Measurements from ENCODE around the gene BACH2.

The BACH2 gene

DNA sequence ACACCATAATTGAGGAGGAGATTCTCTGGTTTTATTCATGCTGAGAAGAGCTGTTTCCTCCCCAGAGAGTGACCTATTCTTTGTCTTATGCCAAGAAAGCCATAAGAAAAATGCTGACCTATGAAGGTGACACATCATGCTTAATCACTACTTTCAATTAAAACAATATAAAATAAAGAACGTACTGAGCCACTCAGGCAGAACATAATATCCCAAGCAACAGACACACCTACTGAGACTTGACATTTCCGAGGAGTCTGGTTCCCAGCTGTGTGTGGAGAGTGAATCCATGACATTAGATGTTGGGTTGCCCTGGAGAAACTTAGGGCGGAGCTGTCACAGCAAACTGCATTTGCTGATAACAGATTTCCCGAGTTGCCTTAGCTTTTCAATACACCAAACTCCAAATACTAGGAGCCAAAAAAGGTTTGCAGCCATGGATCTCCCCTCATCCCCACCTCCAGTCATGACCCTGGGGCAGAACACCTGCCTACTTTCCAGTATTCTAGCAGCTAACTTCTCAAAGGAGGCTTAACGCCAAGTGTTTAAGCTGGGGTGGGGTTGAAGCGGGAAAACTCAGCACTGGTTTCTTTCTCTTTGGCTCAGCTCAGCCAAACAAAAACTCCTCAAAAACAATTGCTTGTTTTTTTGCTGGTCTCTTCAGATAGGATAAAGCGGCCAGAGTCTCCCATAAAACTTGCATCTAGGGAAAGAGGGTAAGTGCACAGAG is 92.2 kb downstream of the BACH2 start:
- DNase-seq: no peak

DNA sequence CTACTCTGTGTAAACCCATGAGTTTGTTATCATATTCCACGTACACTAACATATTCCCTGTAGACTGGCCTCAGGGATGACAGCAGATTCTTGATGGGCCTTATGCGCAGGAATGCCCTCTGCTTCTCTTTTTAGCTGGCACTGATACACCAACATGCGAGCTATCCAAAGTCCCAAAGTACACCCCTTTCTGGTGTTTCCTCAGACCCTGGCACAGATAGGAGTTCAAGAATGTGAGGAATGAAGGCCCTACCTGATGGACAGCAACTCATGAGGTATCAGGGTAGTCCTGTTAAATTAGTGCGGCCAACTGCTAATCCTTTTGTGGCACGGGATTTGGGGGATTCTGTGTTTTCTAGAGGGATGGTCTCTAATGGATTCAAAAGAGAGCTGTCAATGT is 93.0 kb downstream of the BACH2 start:
- DNase-seq: no peak

DNA sequence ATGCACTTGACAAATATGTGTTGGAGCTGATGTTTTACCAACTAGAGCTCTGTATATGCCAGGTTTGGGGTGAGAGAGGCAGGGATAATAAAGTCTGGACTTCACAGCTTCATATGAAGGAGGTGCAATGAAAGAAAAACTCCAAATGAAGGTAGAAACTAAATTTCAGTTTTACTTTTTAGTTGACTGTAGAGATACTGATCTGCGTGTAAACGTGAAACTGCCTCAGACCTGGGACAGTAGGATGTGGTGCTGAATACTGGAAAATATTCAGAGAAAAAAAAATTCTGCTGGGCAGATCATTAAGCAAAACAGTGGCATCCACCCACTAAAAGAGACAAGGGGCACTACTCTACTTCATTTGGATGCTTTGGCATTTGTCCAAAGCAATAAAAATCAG is 94.5 kb downstream of the BACH2 start:
- DNase-seq: no peak

DNA sequence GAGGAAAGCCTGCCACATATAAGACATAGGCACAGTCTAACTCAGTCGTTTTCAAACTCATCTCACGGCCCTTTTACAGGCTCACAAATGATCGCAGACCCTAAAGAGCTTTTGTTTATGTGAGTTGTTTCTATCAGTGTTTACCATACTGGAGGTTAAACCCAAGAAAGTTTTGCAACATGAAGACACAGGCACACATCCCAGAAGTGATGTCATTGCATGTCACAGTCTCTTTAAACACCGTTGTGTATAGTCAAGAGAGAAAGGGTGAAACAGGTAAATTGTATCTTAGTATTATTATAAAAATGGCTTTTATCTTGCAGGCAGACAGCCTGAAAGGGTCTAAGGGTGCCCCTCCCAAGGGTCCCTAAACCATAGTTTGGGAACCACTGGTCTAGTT is 96.7 kb downstream of the BACH2 start:
- no peak for DNase-seq

DNA sequence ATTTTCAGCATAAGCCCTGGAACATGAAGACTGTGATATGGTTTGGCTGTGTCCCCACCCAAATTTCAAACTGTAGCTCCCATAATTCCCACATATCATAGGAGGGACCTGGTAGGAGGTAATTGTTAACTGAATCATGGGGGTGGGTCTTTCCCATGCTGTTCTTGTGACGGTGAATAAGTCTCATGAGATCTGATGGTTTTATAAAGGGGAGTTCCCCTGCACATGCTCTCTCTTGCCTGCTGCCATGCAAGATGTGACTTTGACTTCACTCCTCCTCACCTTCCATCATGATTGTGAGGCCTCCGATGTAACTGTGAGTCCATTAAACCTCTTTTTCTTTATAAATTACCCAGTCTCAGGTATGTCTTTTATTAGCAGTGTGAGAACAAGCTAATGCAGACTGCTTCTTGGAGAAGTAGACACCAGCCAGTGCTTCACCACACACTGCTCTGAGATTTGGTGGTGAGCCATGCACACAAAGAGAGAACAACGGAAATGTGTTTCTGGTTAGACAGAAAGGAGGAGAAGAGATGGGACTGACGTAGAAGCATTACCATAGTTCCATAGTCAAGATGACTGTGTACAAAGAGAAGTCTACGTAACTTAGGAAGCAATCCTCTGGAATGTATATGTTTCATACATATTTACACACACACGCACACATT is 97.8 kb downstream of the BACH2 start:
- no peak for DNase-seq

DNA sequence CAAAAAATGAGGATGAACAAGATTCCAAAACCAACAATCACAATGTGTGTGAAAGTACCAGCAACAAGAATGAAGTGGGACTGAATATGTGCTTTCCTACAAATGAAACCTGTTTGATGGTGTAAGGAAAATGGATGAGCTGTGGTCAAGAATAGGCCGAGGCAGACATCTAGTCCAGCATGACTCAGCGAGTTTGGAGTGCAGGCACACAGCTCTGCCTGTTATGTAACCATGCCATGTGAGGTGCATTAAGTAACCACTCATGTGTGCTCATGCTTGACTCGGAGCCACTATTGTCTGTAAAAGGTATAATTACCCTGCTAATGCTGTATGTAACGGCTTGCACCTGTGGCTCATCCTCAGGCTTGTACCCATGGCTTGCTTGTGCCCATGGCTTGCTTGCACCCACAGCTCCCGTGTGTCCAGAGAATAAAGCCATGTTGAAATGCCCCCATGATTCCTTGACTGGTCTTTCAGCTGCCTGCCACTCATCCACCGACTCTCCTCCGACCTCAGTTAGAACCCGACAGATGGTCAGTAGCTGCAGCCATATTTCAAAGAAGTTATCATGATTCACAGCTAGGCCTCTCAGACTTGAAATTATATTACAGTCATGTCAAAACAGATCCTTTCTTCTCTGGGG is 98.7 kb downstream of the BACH2 start:
- DNase-seq: no peak

DNA sequence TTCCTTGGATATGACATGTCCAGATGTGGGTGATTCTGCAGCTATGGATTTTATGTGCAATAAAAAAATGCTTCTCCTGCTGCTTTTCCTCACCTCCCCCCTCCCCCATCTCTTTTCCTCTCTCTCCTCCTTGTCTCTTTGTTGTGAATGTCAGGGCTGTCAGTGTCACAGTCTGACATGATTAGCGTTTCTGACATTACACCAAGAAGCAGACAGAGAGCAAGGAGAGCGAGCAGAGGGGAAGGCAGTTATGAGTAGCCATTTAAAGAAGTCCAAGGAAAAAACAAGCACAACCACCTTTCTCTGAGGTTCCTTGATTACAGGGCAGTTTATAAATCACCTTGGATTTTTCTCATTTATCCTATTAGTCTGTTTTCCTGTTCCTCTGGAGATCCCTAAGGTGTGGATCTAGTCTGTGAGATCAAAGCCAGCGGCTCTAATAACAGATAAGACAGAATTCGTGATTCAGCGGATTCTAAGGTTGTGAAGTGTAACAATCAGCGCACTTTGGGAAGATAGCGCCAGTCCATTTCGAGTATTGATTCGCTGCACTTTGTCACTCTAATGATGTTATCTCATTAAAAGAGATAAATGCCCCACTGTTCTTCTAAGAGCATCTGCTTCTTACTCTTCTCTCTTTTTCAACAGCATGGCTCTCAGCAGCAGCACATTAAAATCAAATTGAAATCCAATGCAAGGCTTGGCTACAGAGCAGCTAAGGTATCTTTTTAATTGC is 101.4 kb downstream of the BACH2 start:
- no peak for DNase-seq

DNA sequence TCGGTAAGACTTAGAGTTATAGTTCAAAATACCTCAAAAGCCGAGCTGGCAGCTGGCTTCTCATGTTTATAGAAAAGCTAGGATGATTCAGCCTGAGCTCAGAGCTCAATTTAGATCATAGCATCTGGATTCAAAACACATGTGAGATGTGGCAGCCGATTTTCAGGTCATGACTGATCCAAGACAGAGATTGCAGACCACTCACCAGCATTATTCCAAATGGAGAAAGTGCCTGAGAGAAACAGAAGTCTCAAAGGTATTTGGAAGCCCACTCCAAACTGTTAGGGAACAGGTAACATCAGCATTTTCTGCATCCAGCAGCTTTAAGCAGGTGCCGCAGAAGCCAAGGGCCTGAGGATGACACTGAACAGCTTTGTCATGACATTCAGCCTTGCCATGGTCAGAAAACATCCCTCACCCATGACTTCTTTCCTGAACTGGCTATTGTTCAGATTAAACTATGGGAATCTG is 102.2 kb downstream of the BACH2 start:
- DNase-seq: no peak

DNA sequence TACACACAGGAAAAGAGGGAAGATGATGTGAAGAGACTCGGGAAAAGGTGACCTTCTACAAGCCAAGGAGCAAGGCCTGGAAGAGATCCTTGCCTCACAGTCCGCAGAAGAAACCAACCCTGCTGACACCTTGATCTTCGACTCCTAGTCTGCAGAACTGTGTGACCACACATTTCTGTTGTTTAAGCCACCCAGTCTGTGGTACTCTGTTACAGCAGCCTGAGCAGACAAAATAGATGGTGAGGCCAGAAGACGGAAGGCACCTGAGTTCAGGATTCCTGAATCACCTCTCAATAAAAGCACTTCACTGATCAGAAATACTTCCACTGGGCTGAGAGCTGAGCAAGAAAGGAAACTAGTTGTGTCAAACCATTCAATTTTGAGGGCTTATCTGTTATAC is 103.3 kb downstream of the BACH2 start:
- DNase-seq: no peak

DNA sequence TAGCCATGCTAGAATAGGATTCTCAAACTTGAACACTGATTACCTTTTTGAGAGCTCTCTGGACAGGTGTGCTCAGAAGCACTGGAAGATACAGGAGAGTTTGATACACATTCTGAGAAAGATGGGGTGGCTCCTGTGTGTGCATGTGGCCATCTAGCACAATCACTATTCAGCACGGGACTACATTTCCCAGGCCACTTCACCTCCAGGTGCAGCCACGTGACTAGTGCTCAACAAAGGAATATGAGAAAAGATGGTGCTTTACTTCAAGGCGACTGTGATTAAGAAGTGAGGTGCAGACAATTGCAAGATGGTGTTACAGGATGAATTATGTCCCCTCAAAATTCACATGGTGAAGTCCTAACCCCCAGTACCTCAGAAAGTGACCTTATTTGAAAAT is 103.8 kb downstream of the BACH2 start:
- no peak for DNase-seq

DNA sequence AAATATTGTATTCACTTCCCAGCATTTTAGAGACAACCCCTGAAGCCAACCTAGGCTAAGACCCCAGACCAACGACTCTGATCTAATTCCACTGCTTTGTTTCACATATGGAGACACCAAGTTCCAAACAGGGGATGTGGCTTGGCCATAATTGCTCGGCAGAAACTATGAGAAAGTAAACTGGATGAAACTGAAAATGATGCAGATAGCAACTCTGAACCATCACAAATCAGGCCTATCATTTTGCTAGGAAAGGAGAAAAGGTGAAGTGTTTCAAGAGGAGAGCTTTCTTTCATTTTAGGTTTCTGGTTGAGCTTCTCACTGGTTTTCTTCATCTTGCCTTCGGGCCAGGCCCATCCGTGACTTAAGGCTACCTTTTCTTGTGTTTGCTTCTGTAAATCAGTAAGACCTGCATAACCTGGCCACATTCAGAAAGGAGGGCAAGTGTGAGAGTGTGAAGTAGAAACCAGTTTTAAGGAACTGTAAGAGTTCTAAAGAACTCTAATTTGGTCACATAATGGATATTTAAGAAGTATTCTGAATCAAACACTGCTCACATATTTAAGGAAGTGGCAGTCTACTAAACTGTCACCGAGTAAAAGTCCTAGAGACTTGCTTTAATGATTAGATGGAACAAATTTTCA is 105.8 kb downstream of the BACH2 start:
- no peak for DNase-seq

DNA sequence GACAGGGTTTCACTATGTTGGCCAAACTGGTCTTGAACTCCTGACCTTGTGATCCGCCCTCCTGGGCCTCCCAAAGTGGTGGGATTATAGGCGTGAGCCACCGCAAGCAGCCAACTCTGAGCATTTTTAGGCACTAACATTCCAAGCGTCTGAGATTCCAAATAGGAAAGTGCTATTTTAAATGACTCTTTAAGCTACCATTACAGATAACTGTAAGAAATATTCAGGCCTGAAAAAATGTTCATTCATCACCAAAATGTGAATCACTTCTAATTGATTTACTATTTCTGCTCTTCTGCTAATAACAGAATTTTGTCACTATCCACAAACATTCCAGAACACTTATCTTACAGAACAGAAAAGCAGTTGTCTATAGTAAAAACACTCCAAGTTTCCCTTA is 106.5 kb downstream of the BACH2 start:
- DNase-seq: no peak

DNA sequence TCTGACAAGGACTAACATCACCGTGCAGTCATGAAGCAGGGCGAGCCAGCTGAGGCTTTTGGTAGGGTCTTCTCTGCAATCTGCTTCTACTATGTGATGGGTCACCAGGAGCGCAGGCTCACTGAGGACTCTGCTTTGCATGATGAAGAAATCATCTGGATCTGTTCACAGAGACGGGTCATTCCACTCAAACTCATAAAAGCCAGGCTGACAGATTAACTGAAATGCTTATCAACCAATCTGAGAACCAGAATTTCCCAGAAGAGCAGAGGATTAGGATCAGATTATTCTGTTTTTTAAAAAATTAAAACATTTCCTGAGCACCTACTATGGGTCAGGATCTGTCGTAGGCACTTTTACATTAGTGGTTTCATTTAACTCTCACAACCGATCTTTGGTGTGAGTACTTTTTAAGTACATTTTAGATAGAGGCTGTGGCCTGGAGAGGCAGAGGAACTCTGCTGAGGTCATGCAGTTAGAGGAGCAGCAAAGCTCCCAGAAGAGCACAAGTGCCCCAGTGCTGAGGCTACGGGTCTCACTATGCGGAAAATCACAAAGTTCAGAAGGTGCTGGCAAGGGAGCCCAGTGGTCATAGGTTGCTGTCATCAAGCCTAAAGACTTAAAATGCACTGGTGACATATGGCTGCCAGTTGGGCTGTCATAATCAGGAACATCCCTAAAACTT is 109.1 kb downstream of the BACH2 start:
- no peak for DNase-seq

DNA sequence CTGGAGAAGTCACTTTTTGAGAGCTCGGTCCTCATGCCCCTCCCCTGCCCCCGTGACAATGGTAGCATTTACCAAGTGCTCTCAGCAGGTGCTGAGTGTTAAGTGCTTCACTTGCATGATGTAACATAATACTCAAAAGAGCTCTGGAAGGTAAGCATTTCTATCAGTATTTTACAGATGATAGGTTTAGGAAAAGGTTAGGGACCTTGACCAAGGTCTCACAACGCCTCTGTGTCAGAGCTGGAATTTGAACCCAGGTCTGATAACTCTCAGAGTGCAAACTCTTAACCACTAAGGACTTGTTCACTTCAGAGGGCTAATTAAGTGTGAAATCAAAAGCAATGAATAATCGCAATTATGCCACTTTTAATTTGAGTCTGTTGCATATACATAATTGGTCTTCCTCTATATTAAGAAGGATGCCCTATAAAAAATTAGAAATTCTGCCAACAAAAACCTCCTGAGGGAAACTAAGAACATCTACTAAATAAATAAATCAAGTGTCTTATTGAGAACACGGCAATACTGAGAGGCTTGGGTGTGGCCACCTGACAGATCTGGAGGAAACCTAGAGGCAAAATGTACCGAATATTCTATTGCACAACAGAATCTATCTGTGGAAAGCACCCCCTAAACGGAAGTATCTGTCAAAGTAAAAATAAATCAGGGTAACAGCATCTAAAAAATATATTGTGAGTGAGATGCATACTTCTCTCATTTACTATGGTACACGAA is 109.8 kb downstream of the BACH2 start:
- no peak for DNase-seq

DNA sequence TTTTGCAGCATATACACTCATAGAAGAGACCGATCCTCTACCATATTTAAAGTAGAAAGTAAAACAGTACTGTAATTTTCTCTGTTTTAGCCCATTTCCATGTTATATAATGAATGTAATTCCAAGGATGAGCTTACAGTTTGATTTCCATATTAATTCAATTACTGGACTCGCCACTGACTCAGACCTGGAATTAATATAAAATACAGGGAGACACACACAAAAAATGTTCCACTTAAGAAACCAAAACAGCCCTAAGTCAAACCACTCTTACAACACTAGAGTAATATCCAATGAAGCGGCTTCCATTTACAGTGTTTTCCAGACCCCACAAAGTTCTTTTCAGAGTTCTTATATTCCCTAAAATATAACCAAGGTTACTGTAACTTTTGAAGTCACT is 110.6 kb downstream of the BACH2 start:
- no peak for DNase-seq

DNA sequence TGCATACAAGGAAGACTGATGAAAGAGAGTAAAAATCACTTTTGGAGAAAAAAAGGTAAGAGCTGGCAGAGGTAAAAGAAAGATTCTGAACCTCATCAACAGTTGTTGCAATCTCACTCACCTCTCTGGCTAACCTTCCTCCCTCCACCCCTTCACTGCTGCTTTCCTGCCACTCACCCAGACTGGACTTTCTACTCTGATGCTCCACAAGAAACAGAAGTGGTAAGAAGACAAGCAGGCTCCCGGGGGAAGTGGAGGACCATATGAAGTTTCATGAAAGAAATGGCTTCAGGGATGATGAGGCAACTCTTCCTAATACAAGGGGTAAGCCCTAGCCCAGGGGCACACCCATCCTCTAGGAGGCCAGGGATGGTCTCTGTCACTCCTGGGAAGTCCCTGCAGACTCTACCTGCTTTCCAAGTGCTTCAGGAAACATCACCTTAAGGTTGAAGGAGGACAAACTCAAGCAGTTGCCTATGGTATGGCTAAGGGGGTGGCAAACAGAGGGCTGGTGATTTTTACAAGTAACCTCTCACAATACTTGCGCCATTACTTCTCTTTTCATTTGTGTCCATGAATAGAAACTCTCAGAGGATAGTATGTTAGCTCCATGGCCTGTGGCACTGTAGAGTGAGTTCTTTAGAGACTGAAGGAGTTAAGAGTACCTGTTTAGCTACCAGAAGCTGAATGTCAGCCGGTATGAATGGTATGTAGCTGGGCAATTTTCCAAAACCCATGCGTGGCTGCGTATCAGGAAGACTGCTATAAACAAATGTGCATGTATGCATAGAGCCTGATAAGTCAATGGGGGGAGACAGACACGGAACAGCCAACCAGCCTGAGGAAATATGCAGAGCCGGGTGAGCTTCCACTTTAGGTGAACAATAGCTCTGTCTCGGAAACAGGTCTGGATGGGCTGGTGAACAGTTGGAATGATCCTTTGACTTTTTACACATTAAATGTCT is 112.0 kb downstream of the BACH2 start:
- DNase-seq: peak; percentile 34

DNA sequence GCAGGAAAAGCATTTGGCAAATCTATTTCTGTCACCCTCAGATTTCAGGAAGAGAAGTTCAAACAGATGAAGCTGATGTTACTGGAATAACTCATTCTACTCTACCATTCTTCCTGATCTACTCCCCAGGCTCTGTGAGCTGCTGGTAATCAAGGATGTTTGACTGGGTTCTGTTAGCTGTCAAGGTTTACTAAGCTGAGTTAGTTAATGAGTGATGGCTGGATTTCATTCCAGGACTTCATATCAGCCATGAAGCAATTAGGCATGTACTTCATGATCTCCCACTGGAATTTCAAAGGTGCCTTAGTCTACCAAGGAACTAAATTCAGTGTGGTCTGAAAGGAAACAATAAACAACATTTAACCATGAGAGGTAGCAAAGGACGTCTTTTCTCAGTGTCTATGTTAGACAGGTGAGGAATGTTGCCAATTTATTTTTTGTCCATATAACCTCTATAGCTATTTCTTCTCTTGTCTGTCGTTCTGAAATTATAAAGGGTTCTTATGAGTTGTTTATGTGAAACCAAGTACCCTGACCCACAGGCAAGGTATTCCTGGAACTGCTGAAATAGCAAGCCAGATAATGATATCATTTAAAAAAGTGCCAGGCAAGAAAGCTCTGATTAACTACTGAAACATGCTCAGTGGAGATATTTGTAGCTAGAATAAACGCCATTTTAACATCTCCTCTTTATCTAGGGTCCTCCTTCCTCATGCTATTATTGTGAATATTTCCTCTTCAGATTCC is 112.9 kb downstream of the BACH2 start:
- no peak for DNase-seq

DNA sequence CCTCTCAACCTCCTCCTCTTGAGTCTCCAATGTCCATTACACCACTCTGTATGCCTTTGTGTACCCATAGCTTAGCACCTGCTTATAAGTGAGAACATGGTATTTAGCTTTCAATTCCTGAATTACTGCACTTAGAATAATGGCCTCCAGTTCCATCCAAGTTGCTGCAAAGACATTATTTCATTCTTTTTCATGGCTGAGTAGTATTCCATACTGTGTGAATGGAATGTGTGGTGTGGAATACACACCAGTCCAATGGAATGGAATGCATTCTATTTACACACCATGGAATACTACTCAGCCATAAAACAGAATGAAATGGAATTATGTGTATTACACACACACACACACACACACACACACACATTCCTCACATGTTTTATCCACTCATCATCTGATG is 116.1 kb downstream of the BACH2 start:
- no peak for DNase-seq

Measured in right hindlimb (tissue), 1 donor.